Mammary epithelial cell (primary cell): ENCODE results near the gene PRKCA.

Experiments used
- EZH2 ChIP-seq: IDR thresholded peaks from 2 replicates; pipeline ENCODE4 v1.6.1; 2012; ENCODE audit warnings: low read length, inconsistent platforms, borderline replicate concordance
- TF ChIP-seq, protein P1 (sequence below), 2 donors: IDR thresholded peaks in 1 of 2; conservative IDR thresholded peaks in 1 of 2; 2 replicates each; pipeline ENCODE4 v1.5.1; 2011 to 2012; ENCODE audit warnings: inconsistent platforms in 2 of 2, low read length in 2 of 2, mild to moderate bottlenecking in 2 of 2, control low read depth in 1 of 2, low read depth in 1 of 2; ENCODE audit not compliant: insufficient read depth in 1 of 2; ENCODE audit errors: extremely low read depth in 1 of 2

- TF ChIP-seq, protein P1, sequence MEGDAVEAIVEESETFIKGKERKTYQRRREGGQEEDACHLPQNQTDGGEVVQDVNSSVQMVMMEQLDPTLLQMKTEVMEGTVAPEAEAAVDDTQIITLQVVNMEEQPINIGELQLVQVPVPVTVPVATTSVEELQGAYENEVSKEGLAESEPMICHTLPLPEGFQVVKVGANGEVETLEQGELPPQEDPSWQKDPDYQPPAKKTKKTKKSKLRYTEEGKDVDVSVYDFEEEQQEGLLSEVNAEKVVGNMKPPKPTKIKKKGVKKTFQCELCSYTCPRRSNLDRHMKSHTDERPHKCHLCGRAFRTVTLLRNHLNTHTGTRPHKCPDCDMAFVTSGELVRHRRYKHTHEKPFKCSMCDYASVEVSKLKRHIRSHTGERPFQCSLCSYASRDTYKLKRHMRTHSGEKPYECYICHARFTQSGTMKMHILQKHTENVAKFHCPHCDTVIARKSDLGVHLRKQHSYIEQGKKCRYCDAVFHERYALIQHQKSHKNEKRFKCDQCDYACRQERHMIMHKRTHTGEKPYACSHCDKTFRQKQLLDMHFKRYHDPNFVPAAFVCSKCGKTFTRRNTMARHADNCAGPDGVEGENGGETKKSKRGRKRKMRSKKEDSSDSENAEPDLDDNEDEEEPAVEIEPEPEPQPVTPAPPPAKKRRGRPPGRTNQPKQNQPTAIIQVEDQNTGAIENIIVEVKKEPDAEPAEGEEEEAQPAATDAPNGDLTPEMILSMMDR (conservative IDR thresholded peaks at IDR 0.05 in 1 of 2, IDR thresholded peaks at IDR 0.05 in 1 of 2; ENCODE audit: extremely low read depth in 1 of 2, insufficient read depth in 1 of 2, low read depth in 1 of 2, low read length in 2 of 2): no peak
- TF ChIP-seq EZH2: no peak
These were observed 231.2 kb downstream of the PRKCA start for GRCh38 chr17:66533572-66533971.
